H1 (cell line): ENCODE measurements around the gene SCCPDH. TPM values are rescaled to one million over a fixed set of nuclear protein-coding genes. Genes with fewer than 3 reads are reported as not detected.
A peak's percentile ranks its signal among the peaks of the same experiment; 100 is the strongest.

ENCODE experiments used
- ATF2 ChIP-seq: IDR thresholded peaks from 2 replicates; pipeline ENCODE4 v1.6.1; 2012; ENCODE audit warnings: low read length, inconsistent platforms
- JUND ChIP-seq: IDR thresholded peaks from 2 replicates; pipeline ENCODE4 v1.6.1; 2011; ENCODE audit warnings: mild to moderate bottlenecking, improper control_type of control experiment, low read length
- polyA plus RNA-seq, 7 experiments: library from polyadenylated mRNA; depleted of rRNA in 3 of 7; stranded (reverse) in 5 of 7; unstranded in 2 of 7; fragments of >200 nt in 5 of 7; fragments of 200-250 nt in 2 of 7; gene quantifications; 1 replicate in 5 of 7; 2 replicates in 1 of 7; 4 replicates in 1 of 7; pipeline versions ENCODE4 v1.2.1 to v1.2.3, GENCODE V29; 2011 to 2013; ENCODE audit warnings: missing spikeins in 2 of 7, mixed read lengths in 2 of 7
- total RNA-seq: library from RNA; stranded (reverse); fragmentation: NEBNext Ultra II Directional; extraction: Animal tissue kit (Norgen Biotek cat#: 25700); gene quantifications from 2 replicates; pipeline ENCODE4 v1.2.1, GENCODE V29; 2021
- TF ChIP-seq, protein P1 (sequence below): IDR thresholded peaks from 2 replicates; pipeline ENCODE4 v1.6.1; 2012; ENCODE audit warnings: inconsistent platforms

The SCCPDH gene
- total and polyA plus RNA-seq, 2 of the 8 experiments (the other 6 are each of a cell fraction or from before 2014, with no cell fraction given), result 9.5 to 17.0 TPM

GRCh38 chr1:246724016-246724730 lies at the start of gene SCCPDH (continued):
- TF ChIP-seq JUND (no peak), ATF2 (no peak)
- TF ChIP-seq, protein P1, sequence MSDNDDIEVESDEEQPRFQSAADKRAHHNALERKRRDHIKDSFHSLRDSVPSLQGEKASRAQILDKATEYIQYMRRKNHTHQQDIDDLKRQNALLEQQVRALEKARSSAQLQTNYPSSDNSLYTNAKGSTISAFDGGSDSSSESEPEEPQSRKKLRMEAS, result peak; percentile 62; the same call in 1 of the 2 replicates
